Endothelial cell of umbilical vein (primary cell): Measurements from ENCODE around the gene TAMM41.
"Not testable (repeated sequence)": the region's sequence is repeated elsewhere in the genome, so short reads cannot be mapped to it uniquely, and the experiment has no call there.

Experiments
- CTCF ChIP-seq, 2 donors: IDR thresholded peaks; 1 replicate in 1 of 2; 2 replicates in 1 of 2; pipeline ENCODE4 v1.5.1; 2011; ENCODE audit warnings: low read length in 2 of 2, mild to moderate bottlenecking in 2 of 2, moderate library complexity in 2 of 2, control low read depth in 1 of 2, inconsistent platforms in 1 of 2, low read depth in 1 of 2; ENCODE audit not compliant: insufficient read depth in 1 of 2; ENCODE audit errors: extremely low read depth in 1 of 2
- EZH2 ChIP-seq: IDR thresholded peaks from 2 replicates; pipeline ENCODE4 v1.6.1; 2012; ENCODE audit warnings: borderline replicate concordance, low read depth, mild to moderate bottlenecking, moderate library complexity, low read length, inconsistent platforms; ENCODE audit not compliant: severe bottlenecking
- FOS ChIP-seq: IDR thresholded peaks from 2 replicates; pipeline ENCODE4 v1.6.1; 2011; ENCODE audit warnings: mild to moderate bottlenecking, low read length, moderate library complexity, borderline replicate concordance; ENCODE audit not compliant: insufficient read depth
- MAX ChIP-seq: IDR thresholded peaks from 2 replicates; pipeline ENCODE4 v1.6.1; 2011; ENCODE audit not compliant: insufficient read depth, insufficient read length
- MYC ChIP-seq: IDR thresholded peaks from one replicate; pipeline ENCODE4 v1.6.1; 2011; ENCODE audit warnings: mild to moderate bottlenecking, low read depth, low read length
- POLR2A ChIP-seq: IDR thresholded peaks from 2 replicates; pipeline ENCODE4 v1.6.1; 2012; ENCODE audit warnings: low read depth, mild to moderate bottlenecking, control low read depth, low read length
- POLR2AphosphoS5 ChIP-seq: IDR thresholded peaks from 2 replicates; pipeline ENCODE4 v1.6.1; 2012; ENCODE audit warnings: low read depth, mild to moderate bottlenecking, control low read depth, low read length, moderate library complexity; ENCODE audit not compliant: insufficient read depth

GRCh38 chr3:11752254-11752653 lies 94.4 kb downstream of the TAMM41 start:
- TF ChIP-seq CTCF (IDR thresholded peaks at IDR 0.05; ENCODE audit: extremely low read depth in 1 of 2, insufficient read depth in 1 of 2, low read depth in 1 of 2, low read length in 2 of 2); POLR2AphosphoS5; POLR2A; MAX; EZH2; FOS; MYC: not testable (repeated sequence)
